Natural killer cell treated with Interleukin-12 subunit alpha and Interleukin-12 subunit beta and Interleukin-15 and Interleukin-18, amount 100 ng/mL, for 72 hours (primary cell): ENCODE measurements around the gene EIF5B. TPM values are rescaled to one million over a fixed set of nuclear protein-coding genes. Genes with fewer than 3 reads are reported as not detected.
A peak's percentile ranks its signal among the peaks of the same experiment; 100 is the strongest.

ENCODE experiments used
- ATAC-seq, 2 donors: fragments of 150-1000 bp; cut with Tn5 transposase in 1 of 2; sonication (Bioruptor Pico), chemical (Tn5 transposase) in 1 of 2; 2 replicates each; pipeline ENCODE4 v1.10.0; 2021
- DNase-seq: peaks from one replicate; pipeline ENCODE4 v3.0.0; 2022; ENCODE audit warnings: low spot score
- H3K27ac Mint-ChIP-seq, 2 donors: 1 replicate in 1 of 2; 2 replicates in 1 of 2; pipeline ENCODE4 v1.8.0; 2022; ENCODE audit warnings: mixed read lengths in 2 of 2, mild to moderate bottlenecking in 1 of 2, moderate library complexity in 1 of 2
- H3K27me3 Mint-ChIP-seq, 2 donors: 1 replicate in 1 of 2; 2 replicates in 1 of 2; pipeline ENCODE4 v1.8.0; 2022; ENCODE audit warnings: mixed read lengths in 2 of 2
- H3K36me3 Mint-ChIP-seq: one replicate; pipeline ENCODE4 v1.8.0; 2022; ENCODE audit warnings: mixed read lengths
- H3K4me1 Mint-ChIP-seq, 2 donors: 1 replicate in 1 of 2; 2 replicates in 1 of 2; pipeline ENCODE4 v1.8.0; 2022; ENCODE audit warnings: low read depth in 2 of 2, mixed read lengths in 2 of 2, mild to moderate bottlenecking in 1 of 2
- H3K4me3 Mint-ChIP-seq: one replicate; pipeline ENCODE4 v1.8.0; 2022; ENCODE audit warnings: mixed read lengths
- H3K9me3 Mint-ChIP-seq: 2 replicates; pipeline ENCODE4 v1.8.0; 2022; ENCODE audit warnings: mixed read lengths
- total RNA-seq, 2 donors: library from RNA; stranded (reverse); gene quantifications; one replicate each; pipeline ENCODE4 v1.2.3, GENCODE V29; 2022

Gene EIF5B
- total RNA-seq, 2 donors from 2014 or later, result 64.7 to 82.6 TPM

DNA sequence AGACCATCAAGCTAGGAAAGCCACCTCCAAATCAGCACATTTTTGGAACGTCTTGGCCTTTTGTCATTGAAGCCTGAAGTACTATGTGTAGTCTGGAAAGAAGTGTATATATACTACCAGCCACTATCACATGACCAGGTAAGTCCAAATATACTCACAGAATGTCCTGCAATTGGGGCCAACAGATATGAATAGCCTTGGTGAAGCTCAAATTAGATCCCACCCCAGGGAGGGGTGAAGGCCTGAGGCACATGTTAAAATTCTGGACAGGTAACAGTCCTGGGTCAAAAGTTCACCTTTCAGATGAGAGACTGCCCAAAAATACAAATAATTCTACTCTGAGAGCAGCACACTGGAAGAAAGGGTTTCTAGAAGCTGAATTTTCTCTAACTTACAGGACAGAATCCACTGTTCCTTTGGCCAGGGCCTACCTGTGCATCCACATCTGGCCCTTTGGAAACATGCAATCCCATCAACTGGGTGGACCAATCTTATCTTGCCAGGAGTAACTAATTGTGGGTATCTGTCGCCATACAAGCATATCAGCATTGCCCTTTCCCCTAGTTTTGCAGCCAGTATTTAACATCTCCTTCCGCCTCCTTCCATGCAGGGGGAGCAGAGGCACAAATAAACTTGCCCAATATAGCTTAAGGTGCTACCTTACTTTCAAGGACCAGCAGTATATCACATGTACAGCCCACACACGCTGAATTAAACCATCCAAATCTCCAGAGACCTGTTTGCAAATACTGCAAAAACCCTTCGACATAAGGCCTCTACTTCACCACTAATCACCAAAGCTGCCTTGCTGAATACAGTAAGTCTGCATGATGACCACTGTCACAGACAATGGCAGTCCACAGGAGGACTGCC lies 67.8 kb downstream of the EIF5B start:
- ATAC-seq (no peak), DNase-seq (no peak)
- H3K27ac Mint-ChIP-seq, result no peak overlapping the region
- no peaks in the 10 kb centered on the region for H3K27me3 Mint-ChIP-seq
- no peak overlapping the region for H3K4me3 Mint-ChIP-seq
- no peaks in the 10 kb centered on the region for H3K9me3 Mint-ChIP-seq
- peaks cover 0 to 4% of the 10 kb centered on the region in 2 donors for H3K4me1 Mint-ChIP-seq
- peaks cover 23% of the 10 kb centered on the region for H3K36me3 Mint-ChIP-seq

DNA sequence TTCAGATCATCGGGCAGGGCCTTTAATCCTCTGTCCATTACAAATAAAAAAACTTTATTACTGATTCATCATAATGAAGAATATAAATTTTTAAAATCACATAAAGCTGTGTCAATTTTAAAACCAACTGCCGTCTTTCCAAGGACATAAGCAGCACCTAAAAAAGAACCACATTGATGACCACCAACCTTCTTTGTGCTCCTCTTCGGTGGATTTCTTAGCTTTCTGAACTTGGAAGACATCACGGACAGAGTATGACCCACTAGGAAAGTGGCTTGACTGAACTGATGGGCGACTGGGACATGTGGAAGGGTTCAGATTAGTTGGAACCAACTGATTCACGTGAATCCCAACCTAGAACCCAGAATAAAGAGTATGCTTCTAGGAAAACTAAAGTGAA lies 68.9 kb downstream of the EIF5B start:
- H3K9me3 Mint-ChIP-seq, result no peaks in the 10 kb centered on the region
- peaks cover 23% of the 10 kb centered on the region for H3K36me3 Mint-ChIP-seq
- H3K27ac Mint-ChIP-seq, result no peak overlapping the region
- no peak for ATAC-seq
- no peak for DNase-seq
- H3K4me1 Mint-ChIP-seq, result peaks cover 0 to 4% of the 10 kb centered on the region in 2 donors
- H3K4me3 Mint-ChIP-seq, result no peak overlapping the region
- H3K27me3 Mint-ChIP-seq, result no peaks in the 10 kb centered on the region

DNA sequence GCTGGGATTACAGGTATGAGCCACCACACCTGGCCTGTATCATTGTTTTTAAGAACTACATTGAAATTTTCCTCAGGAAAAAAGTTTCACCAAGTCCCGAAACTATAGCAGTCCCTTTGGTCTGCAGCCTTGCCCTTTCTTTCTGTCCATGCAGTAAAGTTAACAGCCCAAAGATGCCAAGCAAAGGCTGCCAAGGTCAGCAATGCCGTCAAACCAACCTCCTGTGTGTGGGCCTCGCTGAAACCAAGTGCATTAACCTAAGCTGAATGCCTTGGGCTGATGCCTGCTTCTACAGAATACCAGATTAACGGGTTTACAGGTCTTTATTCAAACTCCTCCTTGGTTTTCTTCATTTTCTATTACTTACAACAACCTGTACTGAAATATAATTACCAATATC lies 73.1 kb downstream of the EIF5B start:
- H3K4me1 Mint-ChIP-seq, result peaks cover 2 to 4% of the 10 kb centered on the region in 2 donors
- H3K9me3 Mint-ChIP-seq, result no peaks in the 10 kb centered on the region
- no peak overlapping the region for H3K27ac Mint-ChIP-seq
- peaks cover 8% of the 10 kb centered on the region for H3K36me3 Mint-ChIP-seq
- no peak overlapping the region for H3K4me3 Mint-ChIP-seq
- ATAC-seq (no peak), DNase-seq (no peak)
- H3K27me3 Mint-ChIP-seq, result no peaks in the 10 kb centered on the region

DNA sequence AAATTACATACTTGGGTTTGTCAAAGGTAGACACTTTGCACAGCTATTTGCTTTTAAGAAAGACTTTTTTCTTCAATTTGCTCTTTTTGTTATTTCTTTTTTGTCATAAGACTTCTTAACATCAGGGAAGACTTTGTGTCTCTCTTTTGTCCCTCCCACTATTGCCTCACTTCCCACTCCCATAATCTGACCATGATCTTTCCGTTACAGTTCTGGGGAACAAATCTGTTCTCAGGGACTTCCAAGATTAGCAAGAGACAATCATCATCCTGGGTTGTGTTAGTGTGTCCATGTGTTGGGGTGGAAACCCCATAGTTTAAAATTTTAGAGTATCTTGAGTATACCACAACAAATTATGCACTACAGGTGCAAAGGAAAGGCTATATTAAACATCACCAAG lies 77.4 kb downstream of the EIF5B start:
- Mint-ChIP-seq H3K4me3 (no peak overlapping the region), H3K27me3 (no peaks in the 10 kb centered on the region), H3K27ac (no peak overlapping the region), H3K36me3 (peaks cover 11% of the 10 kb centered on the region), H3K4me1 (peaks cover 0 to 4% of the 10 kb centered on the region in 2 donors), H3K9me3 (no peaks in the 10 kb centered on the region)
- no peak for ATAC-seq
- no peak for DNase-seq

DNA sequence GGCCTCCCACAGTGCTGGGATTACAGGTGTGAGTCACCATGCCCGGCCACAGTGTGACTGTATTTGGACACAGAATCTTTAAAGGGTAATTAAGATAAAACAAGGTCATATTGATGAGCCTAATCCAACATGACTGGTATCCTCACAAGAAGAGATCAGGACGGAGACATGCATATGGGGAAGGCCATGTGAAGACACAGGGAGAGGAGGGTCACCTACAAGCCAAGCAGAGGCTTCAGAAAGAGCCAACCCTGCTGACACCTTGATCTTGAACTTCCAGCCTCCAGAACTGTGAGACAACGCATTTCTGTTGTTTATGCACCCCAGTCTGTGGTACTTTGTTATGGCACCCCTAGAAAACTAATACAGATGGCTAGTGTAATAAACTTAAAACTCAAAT lies 80.2 kb downstream of the EIF5B start:
- Mint-ChIP-seq H3K9me3 (no peaks in the 10 kb centered on the region), H3K4me1 (peaks cover 0 to 4% of the 10 kb centered on the region in 2 donors), H3K27me3 (no peaks in the 10 kb centered on the region), H3K27ac (no peak overlapping the region), H3K4me3 (no peak overlapping the region), H3K36me3 (peaks cover 13% of the 10 kb centered on the region)
- DNase-seq (no peak), ATAC-seq (no peak)

DNA sequence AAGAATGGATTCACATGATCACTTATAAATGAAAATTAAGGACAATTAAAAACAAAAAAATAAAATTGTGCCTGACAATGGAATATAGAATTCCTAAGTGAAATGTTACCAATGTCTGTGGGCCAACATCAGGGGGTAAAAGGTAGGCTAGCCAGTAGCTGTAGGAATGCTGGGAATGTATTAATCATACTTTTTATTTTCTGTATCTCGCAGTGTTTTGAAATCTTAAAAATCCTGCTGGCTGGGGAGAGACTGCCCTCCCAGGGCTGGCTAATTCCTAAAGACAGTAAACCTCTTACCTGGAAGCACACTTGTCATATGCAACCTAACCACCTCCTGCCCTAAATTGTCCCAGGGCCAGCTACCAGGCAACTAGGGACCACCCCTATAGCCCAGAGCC lies 82.8 kb downstream of the EIF5B start:
- Mint-ChIP-seq H3K36me3 (peaks cover 9% of the 10 kb centered on the region), H3K4me3 (no peak overlapping the region)

DNA sequence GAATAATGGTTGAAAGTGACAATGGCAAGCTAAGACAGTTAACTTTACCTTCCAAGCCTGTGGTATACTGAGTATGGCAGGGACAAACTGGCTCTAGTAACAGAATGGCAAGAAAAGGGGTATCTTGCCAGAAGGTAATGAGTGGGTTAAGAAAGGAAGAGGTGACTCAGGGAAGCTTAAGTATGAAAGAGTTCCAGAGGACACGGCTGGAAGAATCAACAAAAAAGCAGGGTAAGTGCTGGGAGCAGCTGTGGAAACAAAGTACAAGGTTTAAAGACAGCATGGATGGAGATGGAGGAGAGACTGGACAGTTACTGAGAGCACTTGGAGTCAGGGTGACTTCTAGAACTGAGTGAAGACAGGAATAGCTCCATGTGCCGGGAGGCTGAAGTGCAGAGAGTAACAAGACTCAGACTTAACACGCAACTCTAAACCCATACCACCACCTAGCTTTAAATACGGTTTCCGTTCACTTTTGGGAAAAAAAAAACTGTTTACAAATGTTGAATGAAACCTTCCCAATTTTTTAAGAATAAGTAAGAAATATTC lies 83.6 kb downstream of the EIF5B start:
- Mint-ChIP-seq H3K27me3 (no peaks in the 10 kb centered on the region), H3K36me3 (peaks cover 5% of the 10 kb centered on the region), H3K27ac (no peak overlapping the region), H3K4me1 (no peaks in the 10 kb centered on the region), H3K4me3 (no peak overlapping the region), H3K9me3 (no peaks in the 10 kb centered on the region)
- ATAC-seq, result no peak
- DNase-seq, result no peak

More for the DNA sequence above, 82.8 kb downstream of the EIF5B start:
- no peaks in the 10 kb centered on the region for H3K9me3 Mint-ChIP-seq
- DNase-seq (no peak), ATAC-seq (no peak)
- no peaks in the 10 kb centered on the region for H3K27me3 Mint-ChIP-seq
- H3K27ac Mint-ChIP-seq, result no peak overlapping the region
- no peaks in the 10 kb centered on the region for H3K4me1 Mint-ChIP-seq

DNA sequence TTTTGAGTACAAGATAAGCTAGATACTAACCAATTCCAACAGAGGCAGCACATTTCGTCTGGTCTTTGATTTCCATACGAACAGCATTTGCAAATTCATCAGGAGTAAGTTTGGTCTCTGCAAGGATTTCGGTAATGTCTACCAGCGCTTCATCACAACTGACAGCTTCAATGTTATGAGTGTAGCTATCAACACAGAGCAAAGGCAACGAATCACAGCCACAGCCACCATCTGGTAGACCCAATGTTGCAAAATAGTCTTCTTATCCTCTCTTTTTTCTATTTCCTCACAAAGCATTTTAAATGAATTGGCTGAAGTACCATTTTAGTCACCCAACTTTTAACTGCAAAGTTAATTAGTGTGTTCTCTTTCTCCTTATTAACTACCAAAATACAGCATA lies 84.3 kb downstream of the EIF5B start:
- no peaks in the 10 kb centered on the region for H3K27me3 Mint-ChIP-seq

DNA sequence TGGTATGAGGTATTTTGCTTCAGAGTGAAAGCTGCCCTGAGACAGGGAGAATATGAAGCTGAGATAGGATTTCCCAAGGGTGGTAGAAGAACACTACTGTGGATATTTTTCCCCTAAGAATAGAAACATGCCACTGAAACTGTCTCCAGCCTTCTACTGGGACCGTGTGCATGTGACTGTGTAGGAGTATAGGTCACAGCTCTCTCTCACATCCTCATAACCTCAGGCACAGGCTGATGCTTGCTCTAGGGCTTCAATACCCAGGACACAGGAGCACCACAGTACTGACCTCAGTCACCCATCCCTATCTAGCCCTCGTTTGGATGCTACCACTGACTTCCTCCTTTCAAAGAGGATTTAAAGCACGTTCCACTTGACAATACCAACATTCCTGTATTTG lies 85.4 kb downstream of the EIF5B start:
- Mint-ChIP-seq H3K27me3 (no peaks in the 10 kb centered on the region), H3K4me1 (no peaks in the 10 kb centered on the region), H3K27ac (no peak overlapping the region), H3K4me3 (no peak overlapping the region), H3K36me3 (peaks cover 5% of the 10 kb centered on the region), H3K9me3 (no peaks in the 10 kb centered on the region)
- ATAC-seq, result no peak
- no peak for DNase-seq

More for the DNA sequence above, 84.3 kb downstream of the EIF5B start:
- no peak for ATAC-seq
- Mint-ChIP-seq H3K4me3 (no peak overlapping the region), H3K4me1 (no peaks in the 10 kb centered on the region), H3K9me3 (no peaks in the 10 kb centered on the region), H3K36me3 (peaks cover 5% of the 10 kb centered on the region), H3K27ac (no peak overlapping the region)
- DNase-seq, result no peak

DNA sequence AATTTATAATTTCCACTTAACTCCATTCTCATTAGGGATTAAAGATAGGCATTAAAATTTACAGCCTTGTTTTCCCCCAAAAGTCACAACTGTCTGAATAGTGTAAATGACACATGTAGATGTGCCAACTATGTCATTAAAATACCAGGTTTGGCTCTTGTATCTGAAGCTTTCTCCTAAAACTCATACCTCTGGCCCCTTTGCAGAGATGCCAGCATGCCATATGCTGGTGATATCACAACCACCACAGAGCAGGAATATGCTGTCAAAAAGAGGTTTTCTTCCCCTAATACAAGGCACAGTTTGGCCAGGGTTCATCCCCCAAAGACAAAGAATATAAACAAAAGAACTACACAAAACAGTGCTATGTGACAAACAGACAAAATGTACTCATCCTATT lies 87.2 kb downstream of the EIF5B start:
- ATAC-seq, result no peak
- no peaks in the 10 kb centered on the region for H3K9me3 Mint-ChIP-seq
- H3K27me3 Mint-ChIP-seq, result no peaks in the 10 kb centered on the region
- H3K4me1 Mint-ChIP-seq, result no peaks in the 10 kb centered on the region
- peaks cover 4% of the 10 kb centered on the region for H3K36me3 Mint-ChIP-seq
- no peak overlapping the region for H3K27ac Mint-ChIP-seq
- H3K4me3 Mint-ChIP-seq, result no peak overlapping the region
- no peak for DNase-seq

DNA sequence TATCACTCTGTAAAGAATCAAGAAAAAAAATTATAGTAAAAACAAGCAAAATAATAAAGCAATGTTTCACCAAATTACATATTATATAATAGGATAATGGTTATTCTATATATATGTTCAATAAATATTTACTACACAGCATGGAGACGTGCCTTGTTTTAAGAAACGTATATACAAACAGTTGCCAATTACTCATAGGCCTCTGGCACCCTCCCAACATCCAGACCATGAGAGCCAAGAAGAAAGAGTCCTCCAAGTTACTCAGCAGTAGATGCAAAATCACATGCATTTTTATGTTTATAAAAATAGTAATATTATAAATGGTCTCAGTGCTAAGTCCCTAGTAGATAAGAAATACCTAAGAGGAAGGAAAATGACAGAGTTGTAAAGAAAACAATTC lies 87.8 kb downstream of the EIF5B start:
- Mint-ChIP-seq H3K27me3 (no peaks in the 10 kb centered on the region), H3K36me3 (no peaks in the 10 kb centered on the region), H3K4me1 (no peaks in the 10 kb centered on the region), H3K9me3 (no peaks in the 10 kb centered on the region), H3K4me3 (no peak overlapping the region), H3K27ac (no peak overlapping the region)
- ATAC-seq (no peak), DNase-seq (no peak)

DNA sequence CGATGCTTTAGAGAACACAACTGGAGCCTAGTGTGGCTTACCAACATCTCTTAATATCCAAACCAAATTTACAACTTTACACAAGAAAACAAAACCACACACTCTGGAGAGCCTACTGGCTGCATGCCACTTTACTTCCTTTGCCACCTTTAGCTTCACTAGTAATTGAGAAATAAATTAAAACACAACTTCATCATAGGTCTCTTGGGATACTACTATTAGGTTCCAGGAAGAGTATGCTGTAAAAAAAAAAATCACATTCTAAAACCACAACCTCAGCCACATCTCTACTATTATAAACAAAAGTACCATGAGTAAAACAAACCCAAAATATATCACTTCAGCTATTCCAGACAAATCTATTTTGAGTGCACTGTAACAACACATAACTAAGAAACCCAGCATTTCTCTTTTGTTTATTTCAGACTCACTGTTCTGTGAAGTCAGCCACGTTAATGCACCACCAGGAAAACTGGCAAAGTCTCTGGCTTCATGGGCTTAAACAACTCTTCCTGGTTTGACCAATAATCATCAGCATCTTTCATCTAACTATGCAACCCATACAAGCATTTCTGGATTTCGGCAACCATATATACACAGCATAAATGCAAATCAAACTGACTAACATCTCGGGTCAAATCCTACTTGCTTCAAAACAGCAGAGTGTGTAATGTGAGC lies 93.6 kb downstream of the EIF5B start:
- H3K36me3 Mint-ChIP-seq, result peaks cover 12% of the 10 kb centered on the region
- ATAC-seq (no peak), DNase-seq (no peak)
- no peaks in the 10 kb centered on the region for H3K9me3 Mint-ChIP-seq
- peak overlapping the region; percentile 8 for H3K27ac Mint-ChIP-seq
- H3K4me3 Mint-ChIP-seq, result no peak overlapping the region
- peaks cover 11 to 14% of the 10 kb centered on the region in 2 donors for H3K4me1 Mint-ChIP-seq
- H3K27me3 Mint-ChIP-seq, result no peaks in the 10 kb centered on the region

DNA sequence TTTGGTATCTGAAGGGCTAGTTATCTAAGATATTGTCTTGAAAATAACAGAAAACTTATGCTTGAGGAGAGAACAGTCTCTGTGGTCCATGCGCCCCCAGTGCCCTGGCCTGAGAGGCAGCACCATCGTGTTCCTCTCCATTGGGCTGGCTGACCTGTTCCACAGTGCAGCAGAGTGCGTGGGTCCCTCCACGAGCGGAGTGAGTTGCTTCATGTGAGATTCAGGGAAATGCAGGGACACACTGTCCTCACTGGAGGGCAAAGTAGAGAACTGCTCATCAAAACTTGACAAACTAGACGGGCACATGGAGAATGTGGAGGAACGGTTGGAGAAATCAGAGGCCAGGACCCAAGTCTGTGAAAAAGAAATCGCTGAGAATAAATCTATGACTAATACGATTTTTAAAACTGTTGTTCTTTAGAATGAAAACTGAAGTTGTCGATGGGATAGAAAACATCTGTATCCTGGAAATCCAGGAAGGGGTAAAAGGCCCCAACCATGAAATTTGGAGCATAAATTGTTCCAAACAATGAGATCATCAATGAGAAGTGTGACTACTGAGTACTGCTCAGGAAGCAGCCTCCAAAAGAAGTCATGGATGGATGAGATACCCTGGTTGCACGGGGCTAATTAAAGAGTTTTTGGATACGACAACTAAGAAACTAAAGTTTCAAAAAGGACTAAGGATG lies 94.5 kb downstream of the EIF5B start:
- no peak overlapping the region for H3K4me3 Mint-ChIP-seq
- H3K27me3 Mint-ChIP-seq, result no peaks in the 10 kb centered on the region
- peaks cover 12% of the 10 kb centered on the region for H3K36me3 Mint-ChIP-seq
- ATAC-seq (no peak), DNase-seq (no peak)
- no peak overlapping the region for H3K27ac Mint-ChIP-seq
- no peaks in the 10 kb centered on the region for H3K9me3 Mint-ChIP-seq
- H3K4me1 Mint-ChIP-seq, result peaks cover 11 to 14% of the 10 kb centered on the region in 2 donors

DNA sequence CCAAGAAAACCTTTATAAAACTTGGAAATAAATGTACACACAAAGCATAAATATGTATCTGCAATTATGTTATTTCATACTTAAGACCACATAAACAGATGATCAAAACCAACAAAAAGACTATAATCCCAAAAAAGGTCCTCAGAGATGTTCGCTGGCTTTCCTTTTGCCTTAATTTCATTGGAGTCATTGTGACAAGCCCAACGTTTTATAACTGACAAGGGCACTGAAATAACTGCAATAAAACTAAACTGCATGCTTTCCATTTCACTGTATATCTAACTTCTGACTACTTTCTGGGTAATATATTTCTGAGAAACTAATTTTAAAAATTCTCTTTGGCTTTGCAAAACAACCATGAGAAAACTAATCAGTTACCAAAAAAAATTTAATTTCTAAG lies 96.2 kb downstream of the EIF5B start:
- no peak overlapping the region for H3K4me3 Mint-ChIP-seq
- peaks cover 11 to 14% of the 10 kb centered on the region in 2 donors for H3K4me1 Mint-ChIP-seq
- H3K27me3 Mint-ChIP-seq, result no peaks in the 10 kb centered on the region
- ATAC-seq, result no peak
- peaks cover 12% of the 10 kb centered on the region for H3K36me3 Mint-ChIP-seq
- DNase-seq, result no peak
- H3K27ac Mint-ChIP-seq, result no peak overlapping the region
- H3K9me3 Mint-ChIP-seq, result no peaks in the 10 kb centered on the region
